GM06990 (cell line): ENCODE measurements around the gene SLC45A3.

Source experiments
- DNase-seq: peaks from one replicate; pipeline ENCODE4 v3.0.0-alpha.2; 2011; ENCODE audit not compliant: insufficient read length; ENCODE audit errors: extremely low read depth
- H3K27me3 ChIP-seq: replicated peaks from 2 replicates; pipeline ENCODE4 v1.6.0; 2011; ENCODE audit warnings: low read length; ENCODE audit not compliant: control insufficient read depth, insufficient read depth
- H3K36me3 ChIP-seq: 2 replicates; pipeline ENCODE4 v1.5.1; 2011; ENCODE audit warnings: low read length; ENCODE audit not compliant: control insufficient read depth, insufficient read depth
- H3K4me3 ChIP-seq: replicated peaks from 2 replicates; pipeline ENCODE4 v1.5.1; 2011; ENCODE audit warnings: low read depth, mild to moderate bottlenecking, control low read depth, low read length
- CTCF ChIP-seq: IDR thresholded peaks from 2 replicates; pipeline ENCODE4 v1.5.1; 2011; ENCODE audit warnings: low read length, control low read depth, mild to moderate bottlenecking, inconsistent platforms; ENCODE audit not compliant: insufficient read depth, poor library complexity, severe bottlenecking

SLC45A3 gene

GRCh38 chr1:205687242-205687641 lies 6.9 kb upstream of the SLC45A3 start:
- H3K4me3 ChIP-seq, result no peak overlapping the region
- no peak for DNase-seq
- TF ChIP-seq CTCF, result no peak
- H3K27me3 ChIP-seq, result no peaks in the 10 kb centered on the region
- H3K36me3 ChIP-seq, result no peaks in the 10 kb centered on the region

GRCh38 chr1:205681364-205681763 lies 1.1 kb upstream of the SLC45A3 start:
- no peak for TF ChIP-seq CTCF
- Histone ChIP-seq H3K27me3 (no peaks in the 10 kb centered on the region; the same call in none of the 2 replicates), H3K36me3 (no peaks in the 10 kb centered on the region), H3K4me3 (no peak overlapping the region)
- DNase-seq, result no peak

- no peaks in the 10 kb centered on the region; the same call in none of the 2 replicates for H3K27me3 ChIP-seq
- TF ChIP-seq CTCF, result no peak
- H3K36me3 ChIP-seq, result no peaks in the 10 kb centered on the region
- no peak for DNase-seq
- H3K4me3 ChIP-seq, result no peak overlapping the region
Measured at GRCh38 chr1:205678286-205679111, 1.8 kb downstream of the SLC45A3 start.

- no peaks in the 10 kb centered on the region; the same call in none of the 2 replicates for H3K27me3 ChIP-seq
- DNase-seq, result no peak
- no peak overlapping the region for H3K4me3 ChIP-seq
- no peak for TF ChIP-seq CTCF
- no peaks in the 10 kb centered on the region for H3K36me3 ChIP-seq
Measured at GRCh38 chr1:205677167-205677566, 3.1 kb downstream of the SLC45A3 start.

- no peak for DNase-seq
- H3K27me3 ChIP-seq, result no peaks in the 10 kb centered on the region; the same call in none of the 2 replicates
- TF ChIP-seq CTCF, result no peak
- H3K36me3 ChIP-seq, result no peaks in the 10 kb centered on the region
- no peak overlapping the region for H3K4me3 ChIP-seq
Measured at GRCh38 chr1:205676597-205676996, 3.7 kb downstream of the SLC45A3 start.

- Histone ChIP-seq H3K36me3 (no peaks in the 10 kb centered on the region), H3K27me3 (no peaks in the 10 kb centered on the region), H3K4me3 (no peak overlapping the region)
- no peak for DNase-seq
- TF ChIP-seq CTCF, result no peak
Measured at GRCh38 chr1:205676002-205676401, 4.3 kb downstream of the SLC45A3 start.
